Upper lobe of left lung (tissue), 6 donors: Measurements from ENCODE around the gene MAD1L1. TPM values are rescaled to one million over a fixed set of nuclear protein-coding genes. Genes with fewer than 3 reads are reported as not detected.
"Not testable (repeated sequence)": the region's sequence is repeated elsewhere in the genome, so short reads cannot be mapped to it uniquely, and the experiment has no call there.

Source experiments
- ATAC-seq, 2 donors: fragments of 200-7000 bp; cut with Tn5 transposase; one replicate each; pipeline ENCODE4 v1.9.1; 2022; ENCODE audit warnings: mild to moderate bottlenecking in 2 of 2, moderate library complexity in 2 of 2; ENCODE audit not compliant: low FRiP score in 2 of 2
- DNase-seq, 2 donors: peaks; one replicate each; pipeline ENCODE4 v3.0.0-alpha.2; 2019 to 2020
- H3K27ac ChIP-seq, 4 donors: fragments of 200-600 bp; sonication (generic); one replicate each; pipeline ENCODE4 v1.5.1; 2016 to 2019
- H3K27me3 ChIP-seq, 4 donors: fragments of 200-600 bp; sonication (generic); one replicate each; pipeline ENCODE4 v1.5.1; 2017 to 2019
- H3K36me3 ChIP-seq, 4 donors: fragments of 200-600 bp; sonication (generic); one replicate each; pipeline ENCODE4 v1.5.1; 2016 to 2019
- H3K4me1 ChIP-seq, 4 donors: fragments of 200-600 bp; sonication (generic); one replicate each; pipeline ENCODE4 v1.5.1; 2018 to 2019
- H3K4me3 ChIP-seq, 4 donors: fragments of 200-600 bp; sonication (generic); one replicate each; pipeline ENCODE4 v1.5.1; 2017 to 2019; ENCODE audit warnings: mild to moderate bottlenecking in 2 of 4, moderate library complexity in 1 of 4
- H3K9me3 ChIP-seq, 4 donors: fragments of 200-600 bp; sonication (generic); one replicate each; pipeline ENCODE4 v1.5.1; 2018 to 2019
- CTCF ChIP-seq, 6 experiments: fragments of 450-650 bp in 4 of 6; fragments of 200-600 bp in 2 of 6; sonication (generic) in 2 of 6; IDR thresholded peaks; one replicate each; pipeline ENCODE4 v1.5.1; 2016 to 2019; ENCODE audit warnings: antibody characterized with exemption in 6 of 6
- EP300 ChIP-seq, 4 donors: sonication (generic); formaldehyde crosslinking; IDR thresholded peaks; one replicate each; pipeline ENCODE4 v1.5.1; 2017; ENCODE audit warnings: antibody characterized with exemption in 4 of 4, control low read depth in 2 of 4
- POLR2A ChIP-seq, 4 donors: fragments of 450-650 bp; IDR thresholded peaks; one replicate each; pipeline ENCODE4 v1.5.1; 2016 to 2017; ENCODE audit warnings: antibody characterized with exemption in 4 of 4, mild to moderate bottlenecking in 2 of 4
- POLR2AphosphoS5 ChIP-seq, 2 donors: sonication (generic); formaldehyde crosslinking; IDR thresholded peaks; one replicate each; pipeline ENCODE4 v1.5.1; 2017; ENCODE audit warnings: antibody characterized with exemption in 2 of 2
- WGBS, 2 donors: methylation state at CpG; one replicate each; pipeline ENCODE4 v1.1.5; 2017 to 2018; 5-methylcytosine and 5-hydroxymethylcytosine counted together
- total RNA-seq, 6 donors: library from RNA; depleted of rRNA in 4 of 6; stranded (reverse); fragments of >200 nt in 4 of 6; gene quantifications; one replicate each; pipeline versions ENCODE4 v1.1.0 to v1.2.1, GENCODE V29; 2016 to 2021
- donor health status: DM: no; HTN: no; CAD: no; lungs with moderate emphysema.
- donor health status: DM: no; HTN: yes; CAD: no; lungs with severe emphysema.

Gene MAD1L1
- total RNA-seq, 6 donors from 2014 or later = 40.6 to 364 (median 65.6) TPM

GRCh38 chr7:1998146-1998545, 234.6 kb downstream of the MAD1L1 start:
- Histone ChIP-seq H3K27me3 (no peaks in the 10 kb centered on the region), H3K4me3 (no peak overlapping the region), H3K27ac (no peak overlapping the region), H3K4me1 (no peaks in the 10 kb centered on the region), H3K9me3 (no peaks in the 10 kb centered on the region), H3K36me3 (peaks cover 0 to 7% (median 2%) of the 10 kb centered on the region in 4 donors)
- ATAC-seq (no peak), DNase-seq (peak in 1 of 2 donors; percentile 60)
- TF ChIP-seq POLR2A (IDR thresholded peaks at IDR 0.05) = no peak
- TF ChIP-seq POLR2AphosphoS5 (IDR thresholded peaks at IDR 0.05) = no peak
- no peak for TF ChIP-seq EP300 (IDR thresholded peaks at IDR 0.05)
- TF ChIP-seq CTCF (IDR thresholded peaks at IDR 0.05) = no peak
- 74 to 94% methylated on average over 3 to 10 of the region's 10 CpGs for WGBS, 2 donors

GRCh38 chr7:1997537-1998076, 235.1 kb downstream of the MAD1L1 start:
- no peak overlapping the region for H3K27ac ChIP-seq
- peaks cover 0 to 7% (median 2%) of the 10 kb centered on the region in 4 donors for H3K36me3 ChIP-seq
- ATAC-seq (no peak), DNase-seq (peak in 1 of 2 donors; percentile 60)
- WGBS, 2 donors = 92 to 94% methylated on average over 9 to 15 of the region's 15 CpGs
- H3K4me3 ChIP-seq = no peak overlapping the region
- TF ChIP-seq EP300 (IDR thresholded peaks at IDR 0.05) = no peak
- no peak for TF ChIP-seq CTCF (IDR thresholded peaks at IDR 0.05)
- no peak for TF ChIP-seq POLR2AphosphoS5 (IDR thresholded peaks at IDR 0.05)
- no peak for TF ChIP-seq POLR2A (IDR thresholded peaks at IDR 0.05)
- no peaks in the 10 kb centered on the region for H3K9me3 ChIP-seq
- H3K4me1 ChIP-seq = no peaks in the 10 kb centered on the region
- no peaks in the 10 kb centered on the region for H3K27me3 ChIP-seq

GRCh38 chr7:1996816-1997215, 235.9 kb downstream of the MAD1L1 start:
- Histone ChIP-seq H3K27ac (no peak overlapping the region), H3K4me1 (no peaks in the 10 kb centered on the region), H3K36me3 (peaks cover 0 to 4% (median 2%) of the 10 kb centered on the region in 4 donors), H3K9me3 (no peaks in the 10 kb centered on the region), H3K27me3 (no peaks in the 10 kb centered on the region), H3K4me3 (no peak overlapping the region)
- ATAC-seq (no peak), DNase-seq (no peak)
- TF ChIP-seq POLR2A (IDR thresholded peaks at IDR 0.05) = no peak
- TF ChIP-seq EP300 (IDR thresholded peaks at IDR 0.05) = no peak
- no peak for TF ChIP-seq POLR2AphosphoS5 (IDR thresholded peaks at IDR 0.05)
- no peak for TF ChIP-seq CTCF (IDR thresholded peaks at IDR 0.05)
- 96 to 98% methylated on average over 9 of the region's 9 CpGs for WGBS, 2 donors

- not testable (repeated sequence) for H3K9me3 ChIP-seq, H3K27ac ChIP-seq, H3K4me3 ChIP-seq, H3K4me1 ChIP-seq, H3K36me3 ChIP-seq, ATAC-seq, H3K27me3 ChIP-seq
- DNase-seq = peak in 1 of 2 donors; percentile 80
- 96% methylated on average over 13 of the region's 24 CpGs; no CpG with 5 or more reads in 1 of the 2 donors for WGBS, 2 donors
Observed at GRCh38 chr7:1995911-1996420, 236.8 kb downstream of the MAD1L1 start.

- H3K27ac ChIP-seq = no peak overlapping the region
- no peaks in the 10 kb centered on the region for H3K9me3 ChIP-seq
- H3K4me3 ChIP-seq = no peak overlapping the region
- H3K27me3 ChIP-seq = no peaks in the 10 kb centered on the region
- 96 to 98% methylated on average over 4 to 5 of the region's 11 CpGs for whole genome bisulfite sequencing, 2 donors
- no peak for TF ChIP-seq CTCF (IDR thresholded peaks at IDR 0.05)
- peaks cover 0 to under 1% (median 0%) of the 10 kb centered on the region in 4 donors for H3K36me3 ChIP-seq
- ATAC-seq = no peak
- H3K4me1 ChIP-seq = no peaks in the 10 kb centered on the region
- DNase-seq = peak in 1 of 2 donors; percentile 54
Observed at GRCh38 chr7:1995426-1995825, 237.3 kb downstream of the MAD1L1 start.
